Measurements from ENCODE around the gene PCDH9.

Gene PCDH9

DNA sequence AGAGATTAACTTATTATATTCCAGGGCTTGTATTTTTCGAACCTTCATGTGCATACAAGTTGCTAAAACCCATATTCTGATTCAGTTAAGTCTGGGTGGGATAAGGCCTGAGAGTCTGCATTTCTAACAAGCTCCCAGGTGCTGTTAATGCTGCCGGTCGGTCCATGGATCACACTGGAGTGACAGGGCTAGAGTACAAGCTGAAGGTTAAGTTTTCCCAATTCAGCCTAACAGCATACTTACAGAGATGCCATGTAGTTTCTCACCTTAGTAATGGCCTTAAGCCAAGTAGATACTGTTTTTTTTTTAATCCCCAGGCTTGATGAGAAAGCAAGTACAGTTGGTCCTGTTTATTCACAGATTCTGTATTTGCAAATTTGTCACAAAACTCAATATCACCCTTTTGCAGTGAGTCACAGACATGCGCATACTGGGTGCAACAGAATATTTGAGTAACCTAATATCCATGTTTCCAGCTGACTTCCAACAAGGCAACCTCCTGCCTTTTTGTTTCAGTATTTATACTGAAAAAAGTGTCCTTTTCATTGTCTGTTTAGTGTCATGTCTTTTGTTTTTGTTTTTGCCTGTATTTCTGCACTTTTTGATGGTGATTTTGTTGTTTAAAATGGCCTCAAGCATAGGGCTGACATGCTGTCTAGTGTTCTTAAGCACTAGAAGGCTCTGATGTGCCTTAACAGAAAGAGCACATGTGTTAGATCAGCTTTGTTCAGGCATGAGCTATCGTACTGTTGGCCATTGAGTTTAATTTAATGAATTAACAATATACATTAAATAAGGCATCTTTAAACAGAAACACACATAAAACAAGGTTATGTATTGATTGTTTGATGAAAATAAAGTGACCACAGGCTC is 875.0 kb downstream of the PCDH9 start:
- DNase-seq = no peak

DNA sequence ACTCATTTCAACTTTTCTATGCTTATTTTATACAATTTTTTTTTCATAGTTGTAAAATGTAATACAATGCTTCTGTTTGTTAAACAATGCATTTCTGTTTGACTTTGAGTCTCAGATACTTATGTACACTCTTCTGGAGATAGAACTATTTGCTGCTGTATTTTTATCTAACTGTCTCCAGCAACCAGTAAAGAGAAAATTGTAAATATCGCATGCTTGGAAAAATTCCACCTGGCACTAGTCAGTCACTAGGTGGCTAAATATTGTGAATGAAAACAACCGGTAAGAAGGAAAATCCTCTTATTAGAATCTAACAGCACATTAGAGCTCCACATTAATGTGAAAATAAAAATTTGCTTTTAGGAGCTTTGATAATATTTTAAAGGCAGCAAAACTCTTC is 876.5 kb downstream of the PCDH9 start:
- DNase-seq = no peak

DNA sequence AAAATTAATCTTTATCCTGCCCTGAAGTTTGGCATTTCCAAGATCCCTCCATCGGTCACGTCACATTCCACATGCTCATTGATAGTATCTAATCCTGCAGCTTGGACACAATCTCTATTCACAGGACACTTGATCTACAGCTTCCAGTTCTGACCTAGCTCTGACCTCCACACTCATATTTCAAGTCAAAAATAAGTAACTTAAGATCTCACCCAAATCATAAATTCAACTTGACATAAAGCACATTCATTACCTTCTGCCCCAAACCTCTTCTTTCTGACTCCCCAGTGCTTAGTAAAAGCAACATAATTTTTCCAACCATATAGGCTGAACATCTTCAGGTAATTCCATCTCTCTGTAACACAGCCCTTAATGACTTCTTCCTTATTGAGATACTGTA is 880.2 kb downstream of the PCDH9 start:
- DNase-seq = no peak

DNA sequence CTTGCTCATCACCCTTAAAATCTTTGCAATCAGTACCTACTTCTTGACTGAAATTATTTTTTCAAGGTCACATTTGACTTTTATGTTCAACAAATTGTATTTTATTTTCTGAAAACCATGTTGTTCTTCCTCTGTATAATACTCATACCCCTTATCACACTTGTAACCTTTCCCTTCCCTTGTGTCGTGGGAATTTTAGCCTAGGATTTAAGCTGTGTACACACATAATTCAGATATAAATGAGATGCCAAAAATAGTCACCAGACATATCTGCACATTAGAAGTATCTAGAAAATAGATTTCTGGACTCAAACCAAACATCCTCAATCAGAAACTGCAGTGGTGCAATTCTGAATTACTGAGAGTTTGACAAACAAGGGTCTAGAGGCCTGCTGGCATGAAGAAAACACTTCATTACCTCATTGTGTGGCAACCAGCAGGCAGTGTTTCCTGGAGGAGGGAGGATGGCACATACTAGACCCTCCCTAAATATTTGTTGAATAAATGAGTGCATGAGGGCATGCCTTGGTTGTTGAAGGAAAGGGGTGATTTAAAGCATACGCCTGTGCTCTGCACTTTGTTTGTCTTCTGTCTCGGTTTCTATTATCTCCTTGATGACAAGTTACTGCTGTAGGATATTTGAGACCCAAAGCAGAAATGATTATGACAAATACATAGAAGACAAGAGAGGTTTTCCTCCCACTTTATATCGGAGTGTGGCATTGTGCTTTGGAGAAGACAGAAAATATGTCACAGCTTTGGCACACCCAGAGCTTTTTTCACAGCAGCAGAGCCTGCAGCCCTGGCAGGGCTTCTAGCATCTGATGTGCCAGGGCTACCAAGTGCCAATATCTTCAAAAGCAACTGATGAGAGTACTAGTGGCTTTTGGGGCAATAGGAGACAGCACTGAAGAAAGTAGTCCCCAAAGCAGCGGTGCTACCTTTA is 881.1 kb downstream of the PCDH9 start:
- DNase-seq = no peak

- DNase-seq = no peak
Observed at GRCh38 chr13:66347486-66348117, 882.5 kb downstream of the PCDH9 start.

DNA sequence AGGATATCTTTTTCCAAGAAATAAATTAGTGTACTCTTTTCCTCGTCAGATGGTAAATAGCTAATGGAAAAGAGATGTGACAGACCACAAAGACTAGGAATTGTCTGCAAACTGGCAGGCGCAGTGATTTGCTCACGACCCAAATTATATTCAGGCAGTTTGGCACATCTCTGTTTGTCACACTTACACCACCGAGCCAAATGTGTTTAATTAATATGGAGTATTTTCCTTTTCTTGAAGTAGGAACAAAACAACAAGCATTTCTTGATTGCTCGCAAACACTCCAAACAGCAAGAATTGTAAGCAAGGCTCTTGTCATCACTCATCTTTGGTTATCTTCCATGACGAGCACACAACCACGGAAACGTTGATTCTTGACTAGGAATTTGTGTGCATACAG is 884.2 kb downstream of the PCDH9 start:
- no peak for DNase-seq

- no peak for DNase-seq
Observed at GRCh38 chr13:66345518-66345810, 884.7 kb downstream of the PCDH9 start.

GRCh38 chr13:66344805-66345517 is 885.2 kb downstream of the PCDH9 start:
- no peak for DNase-seq

DNA sequence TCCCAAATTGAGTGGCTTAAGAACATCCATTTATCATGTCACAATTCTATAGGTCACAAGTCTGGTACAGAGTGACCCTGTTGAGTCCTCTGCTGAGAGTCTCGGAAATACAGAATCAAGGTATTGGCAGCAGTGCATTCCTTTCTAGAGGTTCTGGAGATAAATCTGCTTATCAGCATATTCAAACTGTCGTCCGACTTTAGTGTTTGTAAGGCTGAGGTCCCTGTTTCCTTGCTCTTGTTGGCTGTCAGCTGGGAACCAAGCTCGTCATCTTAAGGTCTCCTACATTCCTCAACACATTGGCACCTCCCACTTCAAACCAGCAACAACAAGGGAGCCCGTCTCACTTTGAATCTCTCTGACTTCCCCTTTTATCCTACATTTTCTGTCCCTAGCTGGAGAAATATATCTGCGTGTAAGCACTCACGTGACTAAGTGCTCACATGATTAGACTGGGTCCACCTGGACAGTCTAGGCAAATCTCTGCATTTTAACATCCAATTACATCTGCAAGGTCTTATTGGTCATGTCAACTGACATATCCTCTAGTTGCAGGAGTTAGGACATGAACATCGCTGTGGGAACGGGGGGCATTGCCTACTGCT is 886.8 kb downstream of the PCDH9 start:
- no peak for DNase-seq

GRCh38 chr13:66341635-66342377 is 888.3 kb downstream of the PCDH9 start:
- no peak for DNase-seq

DNA sequence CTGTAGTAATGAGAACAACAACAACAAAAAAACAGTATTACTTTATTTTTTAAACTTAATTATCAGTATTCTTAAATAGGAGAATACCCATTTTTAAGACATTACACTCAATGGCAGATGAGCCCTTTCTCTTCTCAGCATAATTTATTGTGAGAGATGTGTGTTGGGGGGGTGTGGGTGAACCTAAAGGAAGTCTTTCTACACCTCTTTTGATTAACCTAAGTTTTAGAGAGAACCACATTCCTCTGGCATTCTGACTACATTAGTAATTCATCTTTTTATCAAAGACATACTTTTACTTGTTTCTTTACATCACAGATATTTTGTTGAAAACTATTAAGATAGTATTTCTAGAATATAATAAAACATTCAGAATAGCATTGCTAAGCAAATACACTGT is 890.9 kb downstream of the PCDH9 start:
- DNase-seq = no peak

GRCh38 chr13:66338542-66338941 is 891.6 kb downstream of the PCDH9 start:
- no peak for DNase-seq

DNA sequence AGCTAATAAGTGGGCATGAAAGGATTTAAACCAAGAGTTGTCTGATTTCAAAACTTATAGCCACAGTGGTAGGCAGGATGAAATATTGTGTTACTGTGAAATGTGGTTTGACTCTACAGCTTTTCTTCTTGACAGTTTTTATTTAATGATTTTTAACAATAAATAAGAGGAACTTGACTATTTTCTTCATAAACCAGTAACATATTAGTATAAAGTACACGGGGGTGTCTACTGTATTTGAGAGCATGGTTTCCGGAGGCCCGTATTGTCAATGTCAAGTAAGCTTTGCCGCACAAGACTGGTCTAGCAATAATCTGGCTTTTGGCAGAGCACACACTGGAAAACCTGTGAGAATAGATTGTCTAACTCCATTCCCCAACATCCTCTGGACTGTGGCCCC is 894.5 kb downstream of the PCDH9 start:
- DNase-seq = no peak

DNA sequence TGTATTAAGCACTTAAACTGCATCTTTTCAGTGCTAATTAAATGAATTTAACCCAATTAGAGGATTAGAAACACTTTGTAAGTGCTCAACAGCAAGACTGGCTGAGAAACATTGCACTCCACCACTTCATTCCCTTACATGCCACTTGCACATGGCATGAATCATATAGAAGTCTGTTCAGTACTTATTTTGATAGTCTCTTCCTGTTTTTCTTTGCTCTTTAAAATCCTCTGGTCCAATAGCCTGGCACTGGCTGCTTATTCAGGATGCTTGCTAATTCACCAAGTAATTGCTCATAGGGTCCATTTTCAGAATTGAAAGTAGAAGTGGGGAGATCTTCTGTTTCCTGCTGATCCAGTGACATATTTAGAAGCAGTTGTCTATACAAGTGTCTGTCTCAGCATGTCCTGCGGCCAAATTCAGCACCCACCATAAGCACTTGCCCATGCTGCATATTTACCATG is 900.1 kb downstream of the PCDH9 start:
- DNase-seq = no peak

DNA sequence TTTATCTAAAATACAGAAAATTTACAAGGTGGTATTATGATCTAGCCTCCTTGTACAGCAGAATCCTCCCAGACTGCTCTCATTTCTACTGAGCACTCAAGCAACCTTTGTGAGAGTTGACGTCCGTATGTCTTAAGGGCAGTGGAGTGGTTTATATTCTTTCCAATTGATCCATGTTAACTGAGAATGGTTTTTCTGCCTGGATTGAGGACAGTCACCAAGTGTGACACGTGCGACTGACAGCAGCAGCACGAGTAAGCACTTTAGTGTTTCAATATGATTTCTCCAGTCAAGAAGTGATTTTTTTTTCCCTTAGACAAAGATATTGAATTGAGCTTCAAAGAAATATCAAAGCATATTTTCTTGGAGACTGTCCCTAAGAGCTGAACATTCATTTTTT is 901.7 kb downstream of the PCDH9 start:
- DNase-seq = no peak

- no peak for DNase-seq
Observed at GRCh38 chr13:66323745-66324347, 906.3 kb downstream of the PCDH9 start.

- DNase-seq = no peak
Observed at GRCh38 chr13:66322936-66323335, 907.2 kb downstream of the PCDH9 start.

DNA sequence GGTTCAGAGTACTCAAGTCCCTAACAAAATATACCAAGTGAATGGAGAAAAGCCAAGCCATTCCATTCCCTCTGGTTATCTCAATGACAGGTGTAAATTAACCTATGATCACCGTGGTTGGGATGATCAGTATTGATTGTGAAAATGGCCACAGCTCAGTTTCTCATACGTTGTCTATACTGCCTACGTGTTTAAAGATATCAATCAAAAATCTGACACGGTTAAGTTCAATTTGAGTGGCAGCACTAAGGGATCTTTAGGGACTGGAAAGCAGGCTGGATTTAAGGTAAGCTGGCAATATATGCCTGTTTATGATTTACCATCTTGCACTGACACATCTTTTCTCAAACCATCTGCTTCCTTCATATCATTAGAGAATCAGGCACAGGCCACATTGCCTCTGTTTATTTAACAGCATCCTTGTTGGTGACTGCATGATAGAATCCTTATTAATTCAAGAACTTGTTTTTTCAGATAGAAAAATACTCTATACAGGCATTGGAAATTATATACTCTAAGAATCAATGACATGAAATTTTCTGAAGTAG is 907.9 kb downstream of the PCDH9 start:
- DNase-seq = no peak

DNA sequence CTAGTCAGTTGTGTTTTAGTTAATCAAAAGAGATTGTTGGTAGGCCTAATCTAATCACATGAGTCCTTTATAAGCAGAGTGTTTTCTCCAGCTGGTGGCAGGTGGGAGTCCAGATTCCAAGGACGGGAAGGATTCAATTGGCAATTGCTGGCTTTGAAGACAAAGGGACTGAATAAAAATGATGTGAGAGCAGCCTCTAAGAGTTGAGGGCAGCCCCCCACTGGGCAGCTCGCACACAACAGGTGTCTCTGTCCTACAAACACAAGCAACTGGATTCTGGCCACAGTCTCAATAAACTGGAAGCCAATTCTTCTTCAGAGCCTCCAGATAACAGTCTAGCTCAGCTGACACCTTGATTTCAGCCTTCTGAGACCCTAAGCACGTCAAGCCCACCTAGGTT is 915.2 kb downstream of the PCDH9 start:
- DNase-seq = no peak

DNA sequence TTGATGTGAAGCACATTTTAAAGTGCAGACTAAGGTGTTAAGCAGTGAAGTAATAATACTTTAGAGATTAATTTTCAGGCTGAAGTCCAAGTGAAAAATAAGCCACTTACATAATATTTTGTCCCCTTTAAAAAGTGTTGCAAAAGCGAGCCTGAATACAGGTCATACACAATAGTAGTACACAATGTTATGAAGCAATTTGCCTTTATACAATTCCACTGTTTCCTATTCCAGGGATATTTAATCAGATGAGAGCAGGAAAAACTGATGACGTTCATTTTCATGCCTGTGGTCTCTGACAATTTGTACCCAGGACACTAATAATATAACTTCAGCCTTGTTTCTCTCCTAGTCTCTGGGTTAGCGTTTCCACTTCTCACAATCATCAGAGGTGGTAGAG is 916.7 kb downstream of the PCDH9 start:
- DNase-seq = no peak

Data from stimulated activated CD4-positive, alpha-beta T cell treated with anti-CD3 and anti-CD28 coated beads, Interleukin-2, amount 100 ng/mL, for 48 hours (primary cell).